B cell (primary cell): ENCODE data around the gene HMCN1.

Source experiments
- EZH2 ChIP-seq: IDR thresholded peaks from 2 replicates; pipeline ENCODE4 v1.6.1; 2012; ENCODE audit warnings: borderline replicate concordance, low read depth, mild to moderate bottlenecking, moderate library complexity, low read length; ENCODE audit not compliant: insufficient read depth, poor library complexity, severe bottlenecking
- TF ChIP-seq, protein P1 (sequence below): fragments of 200-600 bp; IDR thresholded peaks from one replicate; pipeline ENCODE4 v1.8.0; 2022; ENCODE audit warnings: antibody characterized with exemption, mild to moderate bottlenecking

DNA sequence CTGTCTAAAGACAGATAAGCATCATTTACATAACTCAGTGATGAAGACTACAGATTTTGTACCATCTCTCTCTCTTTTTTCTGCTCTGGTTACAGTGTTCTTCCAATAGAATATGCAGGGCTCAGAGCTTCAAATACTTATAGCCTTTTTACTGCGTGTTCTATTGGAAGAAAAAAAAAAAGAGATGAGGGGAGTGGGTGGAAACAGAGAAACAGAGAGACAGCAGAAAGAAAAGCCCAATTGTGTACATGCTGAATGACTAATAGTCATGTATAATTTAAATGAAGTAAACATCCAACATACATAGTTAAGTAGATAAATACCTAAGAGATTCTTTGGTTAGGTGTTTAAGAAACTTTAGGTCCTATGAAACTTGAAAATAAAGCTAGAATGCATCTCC is 151.9 kb downstream of the HMCN1 start:
- TF ChIP-seq, protein P1, sequence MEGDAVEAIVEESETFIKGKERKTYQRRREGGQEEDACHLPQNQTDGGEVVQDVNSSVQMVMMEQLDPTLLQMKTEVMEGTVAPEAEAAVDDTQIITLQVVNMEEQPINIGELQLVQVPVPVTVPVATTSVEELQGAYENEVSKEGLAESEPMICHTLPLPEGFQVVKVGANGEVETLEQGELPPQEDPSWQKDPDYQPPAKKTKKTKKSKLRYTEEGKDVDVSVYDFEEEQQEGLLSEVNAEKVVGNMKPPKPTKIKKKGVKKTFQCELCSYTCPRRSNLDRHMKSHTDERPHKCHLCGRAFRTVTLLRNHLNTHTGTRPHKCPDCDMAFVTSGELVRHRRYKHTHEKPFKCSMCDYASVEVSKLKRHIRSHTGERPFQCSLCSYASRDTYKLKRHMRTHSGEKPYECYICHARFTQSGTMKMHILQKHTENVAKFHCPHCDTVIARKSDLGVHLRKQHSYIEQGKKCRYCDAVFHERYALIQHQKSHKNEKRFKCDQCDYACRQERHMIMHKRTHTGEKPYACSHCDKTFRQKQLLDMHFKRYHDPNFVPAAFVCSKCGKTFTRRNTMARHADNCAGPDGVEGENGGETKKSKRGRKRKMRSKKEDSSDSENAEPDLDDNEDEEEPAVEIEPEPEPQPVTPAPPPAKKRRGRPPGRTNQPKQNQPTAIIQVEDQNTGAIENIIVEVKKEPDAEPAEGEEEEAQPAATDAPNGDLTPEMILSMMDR: no peak
- no peak for TF ChIP-seq EZH2
